Mucosa of stomach (tissue), 1 donor: ENCODE measurements around the gene ZFHX3.
"Not testable (repeated sequence)": the region's sequence is repeated elsewhere in the genome, so short reads cannot be mapped to it uniquely, and the experiment has no call there.

Experiments used
- H3K27me3 ChIP-seq: one replicate; pipeline ENCODE4 v1.7.0; 2013; ENCODE audit warnings: mild to moderate bottlenecking, low read length; ENCODE audit not compliant: control insufficient read depth, insufficient read depth
- H3K36me3 ChIP-seq: one replicate; pipeline ENCODE4 v1.7.0; 2013; ENCODE audit warnings: low read length; ENCODE audit not compliant: control insufficient read depth, insufficient read depth
- H3K4me1 ChIP-seq: one replicate; pipeline ENCODE4 v1.7.0; 2013; ENCODE audit warnings: mild to moderate bottlenecking, low read length; ENCODE audit not compliant: control insufficient read depth, insufficient read depth
- H3K4me3 ChIP-seq: one replicate; pipeline ENCODE4 v1.7.0; 2013; ENCODE audit warnings: low read length
- H3K9ac ChIP-seq: one replicate; pipeline ENCODE4 v1.7.0; 2013; ENCODE audit warnings: mild to moderate bottlenecking, low read length, moderate library complexity
- H3K9me3 ChIP-seq: one replicate; pipeline ENCODE4 v1.7.0; 2013; ENCODE audit warnings: mild to moderate bottlenecking, low read length, moderate library complexity; ENCODE audit not compliant: control insufficient read depth
- donor health status: Pancreatic carcinoma.

ZFHX3 gene

GRCh38 chr16:73082634-73083051, 34.7 kb upstream of the ZFHX3 start:
- H3K9ac ChIP-seq, H3K4me1 ChIP-seq, H3K36me3 ChIP-seq, H3K27me3 ChIP-seq, H3K4me3 ChIP-seq, H3K9me3 ChIP-seq: not testable (repeated sequence)

GRCh38 chr16:73080931-73081330, 33.0 kb upstream of the ZFHX3 start:
- Histone ChIP-seq H3K36me3 (no peaks in the 10 kb centered on the region), H3K27me3 (no peaks in the 10 kb centered on the region), H3K9ac (no peak overlapping the region), H3K4me3 (no peak overlapping the region), H3K9me3 (no peaks in the 10 kb centered on the region), H3K4me1 (no peaks in the 10 kb centered on the region)

GRCh38 chr16:73076324-73076810, 28.4 kb upstream of the ZFHX3 start:
- Histone ChIP-seq H3K9me3 (no peaks in the 10 kb centered on the region), H3K4me3 (no peak overlapping the region), H3K36me3 (no peaks in the 10 kb centered on the region), H3K9ac (no peak overlapping the region), H3K4me1 (peaks cover 6% of the 10 kb centered on the region), H3K27me3 (no peaks in the 10 kb centered on the region)

GRCh38 chr16:73074382-73074781, 26.5 kb upstream of the ZFHX3 start:
- Histone ChIP-seq H3K4me1 (peaks cover 19% of the 10 kb centered on the region), H3K9ac (no peak overlapping the region), H3K36me3 (no peaks in the 10 kb centered on the region), H3K27me3 (no peaks in the 10 kb centered on the region), H3K9me3 (no peaks in the 10 kb centered on the region), H3K4me3 (no peak overlapping the region)

- H3K27me3 ChIP-seq, H3K4me3 ChIP-seq, H3K9ac ChIP-seq, H3K9me3 ChIP-seq, H3K36me3 ChIP-seq: not testable (repeated sequence)
- peaks cover 25% of the 10 kb centered on the region for H3K4me1 ChIP-seq
Measured at GRCh38 chr16:73072051-73072450, 24.1 kb upstream of the ZFHX3 start.

GRCh38 chr16:73071131-73071940, 23.4 kb upstream of the ZFHX3 start:
- H3K4me1 ChIP-seq, result peaks cover 32% of the 10 kb centered on the region
- H3K4me3 ChIP-seq, result no peak overlapping the region
- H3K9ac ChIP-seq, result no peak overlapping the region
- H3K9me3 ChIP-seq, result no peaks in the 10 kb centered on the region
- H3K36me3 ChIP-seq, result no peaks in the 10 kb centered on the region
- H3K27me3 ChIP-seq, result peaks cover 17% of the 10 kb centered on the region

GRCh38 chr16:73069581-73070262, 21.8 kb upstream of the ZFHX3 start:
- Histone ChIP-seq H3K4me3 (no peak overlapping the region), H3K9ac (peak overlapping the region; percentile 43), H3K36me3 (no peaks in the 10 kb centered on the region), H3K27me3 (peaks cover 33% of the 10 kb centered on the region), H3K4me1 (peaks cover 48% of the 10 kb centered on the region), H3K9me3 (no peaks in the 10 kb centered on the region)

- Histone ChIP-seq H3K9ac (no peak overlapping the region), H3K4me1 (peaks cover 58% of the 10 kb centered on the region), H3K36me3 (no peaks in the 10 kb centered on the region), H3K4me3 (no peak overlapping the region), H3K27me3 (peaks cover 42% of the 10 kb centered on the region), H3K9me3 (no peaks in the 10 kb centered on the region)
Measured at GRCh38 chr16:73068541-73069401, 20.8 kb upstream of the ZFHX3 start.

GRCh38 chr16:73067671-73068540, 20.0 kb upstream of the ZFHX3 start:
- Histone ChIP-seq H3K4me3 (no peak overlapping the region), H3K4me1 (peaks cover 58% of the 10 kb centered on the region), H3K9me3 (no peaks in the 10 kb centered on the region), H3K9ac (no peak overlapping the region), H3K36me3 (no peaks in the 10 kb centered on the region), H3K27me3 (peaks cover 51% of the 10 kb centered on the region)

GRCh38 chr16:73066927-73067670, 19.2 kb upstream of the ZFHX3 start:
- Histone ChIP-seq H3K4me3 (no peak overlapping the region), H3K9ac (no peak overlapping the region), H3K27me3 (peaks cover 59% of the 10 kb centered on the region), H3K36me3 (no peaks in the 10 kb centered on the region), H3K4me1 (peaks cover 58% of the 10 kb centered on the region), H3K9me3 (no peaks in the 10 kb centered on the region)
